H1 (cell line): Measurements from ENCODE around the gene PAGE5. TPM values are rescaled to one million over a fixed set of nuclear protein-coding genes. Genes with fewer than 3 reads are reported as not detected.

Experiments used
- CTCF ChIA-PET: fragments of 300-600 bp; sonication (Branson Sonifier 250); formaldehyde crosslinking; loops from one replicate; lab custom pipeline; 2021; ENCODE audit not compliant: partially characterized antibody; lab: Charles Lee
- POLR2A ChIA-PET: fragments of 300-600 bp; sonication (Branson Sonifier 250); formaldehyde crosslinking; loops from one replicate; lab custom pipeline; 2021; ENCODE audit warnings: inconsistent platforms; ENCODE audit not compliant: partially characterized antibody; lab: Charles Lee
- DNase-seq, 2 experiments: peaks; one replicate each; pipeline versions ENCODE4 v3.0.0 to v3.0.0-alpha.2; 2010 to 2022; ENCODE audit warnings: low spot score in 2 of 2, low read depth in 1 of 2, mixed read lengths in 1 of 2
- FAIRE-seq: peaks from 2 replicates; lab custom pipeline; 2011; peaks lifted over from hg19 to GRCh38; lab: Jason Lieb, UNC
- H2AFZ ChIP-seq: 2 replicates; pipeline ENCODE4 v1.8.1; 2012; ENCODE audit warnings: low read length, inconsistent platforms
- H2AK5ac ChIP-seq: 2 replicates; pipeline ENCODE4 v1.6.1; 2013; ENCODE audit warnings: low read depth, low read length
- H2BK120ac ChIP-seq: replicated peaks from 2 replicates; pipeline ENCODE3; 2013; ENCODE audit warnings: low read depth, low read length, inconsistent platforms
- H2BK12ac ChIP-seq: 2 replicates; pipeline ENCODE4 v1.6.1; 2013; ENCODE audit warnings: low read depth, low read length
- H2BK15ac ChIP-seq: 2 replicates; pipeline ENCODE4 v1.6.1; 2013; ENCODE audit warnings: low read length
- H2BK20ac ChIP-seq: 2 replicates; pipeline ENCODE4 v1.6.1; 2013; ENCODE audit warnings: low read length
- H2BK5ac ChIP-seq: 2 replicates; pipeline ENCODE4 v1.6.1; 2013; ENCODE audit warnings: low read depth, low read length
- H3K14ac ChIP-seq: 2 replicates; pipeline ENCODE4 v1.6.1; 2013; ENCODE audit warnings: inconsistent platforms; ENCODE audit not compliant: insufficient read length
- H3K18ac ChIP-seq: 2 replicates; pipeline ENCODE4 v1.6.1; 2013; ENCODE audit warnings: low read length; ENCODE audit errors: extremely low read depth
- H3K23ac ChIP-seq: 2 replicates; pipeline ENCODE4 v1.6.1; 2013; ENCODE audit warnings: inconsistent platforms; ENCODE audit not compliant: insufficient read length
- H3K23me2 ChIP-seq: 2 replicates; pipeline ENCODE4 v1.6.1; 2013; ENCODE audit warnings: low read depth, low read length
- H3K27ac ChIP-seq: 2 replicates; pipeline ENCODE4 v1.6.1; 2011; ENCODE audit warnings: low read depth, low read length, inconsistent platforms
- H3K27me3 ChIP-seq, 4 experiments: replicated peaks in 1 of 4; 1 replicate in 1 of 4; 2 replicates in 3 of 4; pipeline versions ENCODE4 v1.6.1 to v1.8.1; 2011 to 2013; ENCODE audit warnings: low read length in 3 of 4, mild to moderate bottlenecking in 3 of 4, inconsistent platforms in 2 of 4, mixed read lengths in 2 of 4, moderate library complexity in 1 of 4; ENCODE audit not compliant: control insufficient read depth in 3 of 4, insufficient read depth in 3 of 4; ENCODE audit errors: extremely low read depth in 1 of 4
- H3K36me3 ChIP-seq, 4 experiments: 2 replicates each; pipeline versions ENCODE4 v1.6.1 to v1.8.1; 2011 to 2013; ENCODE audit warnings: mild to moderate bottlenecking in 4 of 4, low read length in 3 of 4, moderate library complexity in 2 of 4, control low read depth in 1 of 4, inconsistent platforms in 1 of 4; ENCODE audit not compliant: insufficient read depth in 4 of 4, control insufficient read depth in 2 of 4
- H3K4ac ChIP-seq: replicated peaks from 2 replicates; pipeline ENCODE3; 2013; ENCODE audit warnings: low read length, low read depth, mixed read lengths, inconsistent platforms; ENCODE audit not compliant: insufficient read length
- H3K4me1 ChIP-seq, 4 experiments: replicated peaks in 1 of 4; 1 replicate in 1 of 4; 2 replicates in 3 of 4; pipeline versions ENCODE4 v1.6.1 to v1.8.1; 2011 to 2013; ENCODE audit warnings: low read length in 3 of 4, inconsistent platforms in 2 of 4, mixed read lengths in 1 of 4; ENCODE audit not compliant: insufficient read depth in 4 of 4, control insufficient read depth in 3 of 4
- H3K4me2 ChIP-seq, 2 experiments: 2 replicates each; pipeline versions ENCODE4 v1.6.1 to v1.8.1; 2011 to 2013; ENCODE audit warnings: low read depth in 2 of 2, low read length in 2 of 2, control low read depth in 1 of 2, inconsistent platforms in 1 of 2, mild to moderate bottlenecking in 1 of 2; ENCODE audit not compliant: insufficient read depth in 1 of 2
- H3K4me3 ChIP-seq, 4 experiments: fragments of 200-600, 300-600 bp in 1 of 4; sonication (generic), shearing (Covaris generic), sonication (Bioruptor Twin) in 1 of 4; 2 replicates each; pipeline versions ENCODE4 v1.5.1 to v1.8.1; 2011 to 2016; ENCODE audit warnings: low read length in 4 of 4, low read depth in 3 of 4, control low read depth in 2 of 4, inconsistent platforms in 2 of 4, mild to moderate bottlenecking in 2 of 4, mixed read lengths in 1 of 4, moderate library complexity in 1 of 4; ENCODE audit not compliant: insufficient read depth in 2 of 4; ENCODE audit errors: extremely low read depth in 1 of 4
- H3K56ac ChIP-seq: replicated peaks from 2 replicates; pipeline ENCODE3; 2013; ENCODE audit warnings: low read depth, mild to moderate bottlenecking, mixed read lengths, low read length, inconsistent platforms; ENCODE audit not compliant: insufficient read length
- H3K79me1 ChIP-seq: 2 replicates; pipeline ENCODE4 v1.6.1; 2013; ENCODE audit warnings: low read depth, low read length, control low read depth
- H3K79me2 ChIP-seq, 2 experiments: 2 replicates each; pipeline versions ENCODE4 v1.6.1 to v1.8.1; 2012 to 2013; ENCODE audit warnings: low read length in 2 of 2, mild to moderate bottlenecking in 2 of 2, inconsistent platforms in 1 of 2; ENCODE audit not compliant: insufficient read depth in 2 of 2, control insufficient read depth in 1 of 2
- H3K9ac ChIP-seq, 4 experiments: replicated peaks in 1 of 4; 1 replicate in 1 of 4; 2 replicates in 3 of 4; pipeline versions ENCODE4 v1.6.1 to v1.8.1; 2011 to 2013; ENCODE audit warnings: low read depth in 3 of 4, low read length in 3 of 4, control low read depth in 2 of 4, mild to moderate bottlenecking in 2 of 4, moderate library complexity in 2 of 4, inconsistent platforms in 1 of 4; ENCODE audit errors: extremely low read depth in 1 of 4
- H3K9me3 ChIP-seq, 2 experiments: 2 replicates each; pipeline versions ENCODE4 v1.6.1 to v1.8.1; 2012 to 2013; ENCODE audit warnings: mild to moderate bottlenecking in 2 of 2, moderate library complexity in 2 of 2, control low read depth in 1 of 2, inconsistent platforms in 1 of 2, low read depth in 1 of 2, low read length in 1 of 2, mixed read lengths in 1 of 2; ENCODE audit not compliant: insufficient read depth in 2 of 2
- H4K20me1 ChIP-seq, 2 experiments: replicated peaks in 1 of 2; 2 replicates each; pipeline versions ENCODE3 to v1.8.1; 2011 to 2013; ENCODE audit warnings: inconsistent platforms in 2 of 2, low read length in 2 of 2, mild to moderate bottlenecking in 1 of 2; ENCODE audit not compliant: insufficient read depth in 2 of 2, control insufficient read depth in 1 of 2
- H4K5ac ChIP-seq: 2 replicates; pipeline ENCODE4 v1.6.1; 2013; ENCODE audit warnings: low read length, low read depth, mixed read lengths, inconsistent platforms; ENCODE audit not compliant: insufficient read length
- H4K8ac ChIP-seq: 2 replicates; pipeline ENCODE4 v1.8.0; 2013; ENCODE audit warnings: mild to moderate bottlenecking, moderate library complexity, low read length, inconsistent platforms; ENCODE audit not compliant: insufficient read depth; ENCODE audit errors: extremely low read depth
- H4K91ac ChIP-seq: replicated peaks from 2 replicates; pipeline ENCODE3; 2013; ENCODE audit warnings: low read length, mixed read lengths, inconsistent platforms; ENCODE audit not compliant: insufficient read length
- BRCA1 ChIP-seq: IDR thresholded peaks from 2 replicates; pipeline ENCODE4 v1.6.1; 2012; ENCODE audit warnings: low read depth, low read length, improper control_type of control experiment
- CBX8 ChIP-seq: fragments of 300-800, 300-1000 bp; sonication (generic); IDR thresholded peaks from 2 replicates; pipeline ENCODE4 v1.7.1; 2016; ENCODE audit warnings: low read depth, low read length, borderline replicate concordance
- CREB1 ChIP-seq: IDR thresholded peaks from 2 replicates; pipeline ENCODE4 v1.6.1; 2012; ENCODE audit warnings: inconsistent platforms
- EP300 ChIP-seq, 2 experiments: IDR thresholded peaks; 1 replicate in 1 of 2; 2 replicates in 1 of 2; pipeline ENCODE4 v1.6.1; 2011 to 2012; ENCODE audit warnings: low read depth in 2 of 2, low read length in 2 of 2, mild to moderate bottlenecking in 2 of 2, borderline replicate concordance in 1 of 2, inconsistent platforms in 1 of 2, moderate library complexity in 1 of 2
- HDAC2 ChIP-seq, 2 experiments: fragments of 300-600 bp in 1 of 2; sonication (generic) in 1 of 2; IDR thresholded peaks; 2 replicates each; pipeline ENCODE4 v1.6.1; 2011 to 2012; ENCODE audit warnings: low read depth in 2 of 2, low read length in 2 of 2, mild to moderate bottlenecking in 2 of 2, moderate library complexity in 2 of 2, borderline replicate concordance in 1 of 2, inconsistent platforms in 1 of 2
- NRF1 ChIP-seq: IDR thresholded peaks from 2 replicates; pipeline ENCODE4 v1.6.1; 2011; ENCODE audit warnings: mild to moderate bottlenecking, low read depth, low read length, improper control_type of control experiment
- POLR2A ChIP-seq, 2 experiments: IDR thresholded peaks; 1 replicate in 1 of 2; 2 replicates in 1 of 2; pipeline ENCODE4 v1.6.1; 2011; ENCODE audit warnings: low read depth in 2 of 2, low read length in 2 of 2, mild to moderate bottlenecking in 2 of 2; ENCODE audit errors: control extremely low read depth in 1 of 2
- RBBP5 ChIP-seq: IDR thresholded peaks from 2 replicates; pipeline ENCODE4 v1.7.1; 2012; ENCODE audit warnings: low read depth, mild to moderate bottlenecking, inconsistent platforms, low read length, moderate library complexity, borderline replicate concordance
- RXRA ChIP-seq: IDR thresholded peaks from 2 replicates; pipeline ENCODE4 v1.6.1; 2011; ENCODE audit warnings: low read depth, mild to moderate bottlenecking, low read length, moderate library complexity; ENCODE audit not compliant: insufficient read depth
- SP2 ChIP-seq: IDR thresholded peaks from 2 replicates; pipeline ENCODE4 v1.6.1; 2012; ENCODE audit warnings: mild to moderate bottlenecking, low read length, inconsistent platforms
- SUZ12 ChIP-seq: fragments of 200-600 bp; sonication (generic); IDR thresholded peaks from 2 replicates; pipeline ENCODE4 v1.6.1; 2012; ENCODE audit warnings: mild to moderate bottlenecking, inconsistent platforms, low read length, moderate library complexity, mixed read lengths
- YY1 ChIP-seq: IDR thresholded peaks from 2 replicates; pipeline ENCODE4 v1.6.1; 2011; ENCODE audit warnings: low read depth, mild to moderate bottlenecking, low read length
- WGBS, 2 experiments: shearing (Covaris generic) in 1 of 2; methylation state at CpG; one replicate each; pipeline versions ENCODE4 v1.1.6 to v1.1.7; 2013 to 2015; ENCODE audit warnings: low lambda C conversion rate in 2 of 2, mixed read lengths in 2 of 2, inconsistent platforms in 1 of 2, low coverage in 1 of 2, missing lambda C conversion rate in 1 of 2; ENCODE audit not compliant: insufficient replicate concordance in 2 of 2, insufficient coverage in 1 of 2, insufficient read length in 1 of 2; ENCODE audit errors: extremely low coverage in 1 of 2, missing lambda C conversion rate in 1 of 2; 5-methylcytosine and 5-hydroxymethylcytosine counted together
- polyA plus RNA-seq, 7 experiments: library from polyadenylated mRNA; depleted of rRNA in 3 of 7; stranded (reverse) in 5 of 7; unstranded in 2 of 7; fragments of >200 nt in 5 of 7; fragments of 200-250 nt in 2 of 7; gene quantifications; 1 replicate in 5 of 7; 2 replicates in 1 of 7; 4 replicates in 1 of 7; pipeline versions ENCODE4 v1.2.1 to v1.2.3, GENCODE V29; 2011 to 2013; ENCODE audit warnings: missing spikeins in 2 of 7, mixed read lengths in 2 of 7
- total RNA-seq: library from RNA; stranded (reverse); fragmentation: NEBNext Ultra II Directional; extraction: Animal tissue kit (Norgen Biotek cat#: 25700); gene quantifications from 2 replicates; pipeline ENCODE4 v1.2.1, GENCODE V29; 2021
- TF ChIP-seq, protein P1 (sequence below): IDR thresholded peaks from 2 replicates; pipeline ENCODE4 v1.6.1; 2011; ENCODE audit warnings: low read depth, mild to moderate bottlenecking, low read length; ENCODE audit not compliant: insufficient read depth

PAGE5 gene
- total and polyA plus RNA-seq, 2 of the 8 experiments (the other 6 are each of a cell fraction or from before 2014, with no cell fraction given), result not detected

DNA sequence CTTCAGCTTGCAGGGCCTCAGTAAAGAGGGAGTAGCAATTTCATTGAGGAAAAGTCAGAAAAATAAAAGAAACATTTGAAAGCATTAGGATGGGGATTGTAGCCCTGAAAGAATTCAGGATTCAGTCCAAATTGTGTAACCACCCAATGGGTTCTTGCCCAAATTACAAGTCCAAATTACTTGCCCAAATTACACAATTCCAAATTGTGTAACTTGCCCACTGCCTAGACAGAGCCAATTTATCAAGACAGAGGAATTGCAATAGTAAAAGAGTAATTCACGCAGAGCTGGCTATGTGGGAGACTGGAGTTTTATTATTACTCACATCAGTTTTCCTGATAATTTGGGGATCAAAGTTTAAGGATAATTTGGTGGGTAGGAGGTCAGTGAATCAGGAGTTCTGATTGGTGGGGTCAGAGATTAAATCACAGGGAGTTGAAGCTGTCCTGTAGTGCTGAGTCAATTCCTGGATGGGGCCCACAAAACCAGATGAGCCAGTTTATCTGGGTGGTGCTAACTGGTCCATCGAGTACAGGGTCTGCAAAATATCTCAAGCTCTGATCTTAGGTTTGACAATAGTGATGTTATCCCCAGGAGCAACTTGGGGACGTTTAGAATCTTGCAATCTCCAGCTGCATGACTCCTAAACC, 18.1 kb upstream of the PAGE5 start:
- FAIRE-seq, result no peak
- no peaks in the 10 kb centered on the region; a peak in 1 of 4 replicates for H3K9me3 ChIP-seq
- H2AFZ ChIP-seq, result no peak overlapping the region
- no peaks in the 10 kb centered on the region for H3K4me1 ChIP-seq
- no peaks in the 10 kb centered on the region for H3K79me1 ChIP-seq
- ChIA-PET POLR2A (no interaction called here), CTCF (no interaction called here)
- no peak overlapping the region for H4K8ac ChIP-seq
- H2BK120ac ChIP-seq, result no peak overlapping the region
- H3K27ac ChIP-seq, result no peak overlapping the region
- no peak overlapping the region for H3K14ac ChIP-seq
- no peaks in the 10 kb centered on the region for H3K27me3 ChIP-seq
- 90% methylated on average over 2 of the region's 3 CpGs; no CpG with 5 or more reads in 1 of the 2 experiments for WGBS, 2 experiments
- no peaks in the 10 kb centered on the region for H3K23me2 ChIP-seq
- H3K4ac ChIP-seq, result no peak overlapping the region
- no peaks in the 10 kb centered on the region for H3K79me2 ChIP-seq
- no peak for DNase-seq
- no peak overlapping the region for H4K91ac ChIP-seq
- H3K36me3 ChIP-seq, result no peaks in the 10 kb centered on the region
- H2BK15ac ChIP-seq, result no peak overlapping the region
- H2BK20ac ChIP-seq, result no peak overlapping the region
- H3K9ac ChIP-seq, result no peak overlapping the region
- no peak overlapping the region for H4K5ac ChIP-seq
- no peaks in the 10 kb centered on the region for H4K20me1 ChIP-seq
- no peak overlapping the region for H3K18ac ChIP-seq
- no peak overlapping the region for H3K56ac ChIP-seq
- no peak overlapping the region for H3K4me3 ChIP-seq
- H3K23ac ChIP-seq, result no peak overlapping the region
- no peak overlapping the region for H2AK5ac ChIP-seq
- H2BK5ac ChIP-seq, result no peak overlapping the region
- no peak overlapping the region for H3K4me2 ChIP-seq
- H2BK12ac ChIP-seq, result no peak overlapping the region
- TF ChIP-seq YY1, result no peak
- no peak for TF ChIP-seq CREB1
- no peak for TF ChIP-seq RXRA
- TF ChIP-seq NRF1, result no peak
- TF ChIP-seq HDAC2 (IDR thresholded peaks at IDR 0.05; ENCODE audit: borderline replicate concordance in 1 of 2, low read depth in 2 of 2, low read length in 2 of 2), result no peak
- no peak for TF ChIP-seq CBX8
- no peak for TF ChIP-seq EP300 (IDR thresholded peaks at IDR 0.05; ENCODE audit: borderline replicate concordance in 1 of 2, low read depth in 2 of 2, low read length in 2 of 2)
- TF ChIP-seq BRCA1, result no peak
- TF ChIP-seq POLR2A (IDR thresholded peaks at IDR 0.05; ENCODE audit: control extremely low read depth in 1 of 2, low read depth in 2 of 2, low read length in 2 of 2), result no peak
- TF ChIP-seq, protein P1, sequence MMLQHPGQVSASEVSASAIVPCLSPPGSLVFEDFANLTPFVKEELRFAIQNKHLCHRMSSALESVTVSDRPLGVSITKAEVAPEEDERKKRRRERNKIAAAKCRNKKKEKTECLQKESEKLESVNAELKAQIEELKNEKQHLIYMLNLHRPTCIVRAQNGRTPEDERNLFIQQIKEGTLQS, result no peak
- no peak for TF ChIP-seq SUZ12
- no peak for TF ChIP-seq RBBP5
- no peak for TF ChIP-seq SP2
